OCI-LY3 (cell line): Measurements from ENCODE around the gene LYZL6.
"Not testable (repeated sequence)": the region's sequence is repeated elsewhere in the genome, so short reads cannot be mapped to it uniquely, and the experiment has no call there.

Experiments
- H2AFZ ChIP-seq: fragments of 200-600, 300-600 bp; shearing (Covaris generic); 2 replicates; pipeline ENCODE4 v1.6.0; 2014; ENCODE audit warnings: antibody characterized with exemption, low read depth, low read length
- H3K27ac ChIP-seq: fragments of 200-600, 300-600 bp; sonication (generic); 2 replicates; pipeline ENCODE4 v1.5.1; 2014; ENCODE audit warnings: mild to moderate bottlenecking, low read length, moderate library complexity, mixed read lengths
- H3K27me3 ChIP-seq: fragments of 200-600, 300-600 bp; sonication (generic); 2 replicates; pipeline ENCODE4 v1.6.1; 2014; ENCODE audit warnings: low read depth, low read length, mixed read lengths
- H3K36me3 ChIP-seq: fragments of 200-600, 300-600 bp; sonication (generic); replicated peaks from 2 replicates; pipeline ENCODE3; 2014; ENCODE audit warnings: low read depth, low read length, mixed read lengths
- H3K4me1 ChIP-seq: fragments of 300-600, 200-600 bp; sonication (generic); 2 replicates; pipeline ENCODE4 v1.6.1; 2014; ENCODE audit warnings: low read length, mixed read lengths
- H3K4me2 ChIP-seq: fragments of 200-600, 300-600 bp; sonication (generic); 2 replicates; pipeline ENCODE4 v1.6.1; 2014; ENCODE audit warnings: low read length, mixed read lengths
- H3K4me3 ChIP-seq: fragments of 300-600, 200-600 bp; sonication (generic); 2 replicates; pipeline ENCODE4 v1.5.1; 2014; ENCODE audit warnings: antibody characterized with exemption, mild to moderate bottlenecking, low read length, moderate library complexity
- H3K79me2 ChIP-seq: fragments of 300-600, 200-600 bp; shearing (Covaris generic); 2 replicates; pipeline ENCODE4 v1.6.1; 2014; ENCODE audit warnings: mild to moderate bottlenecking, low read length, mixed read lengths
- H3K9ac ChIP-seq: fragments of 300-600, 200-600 bp; shearing (Covaris generic); 2 replicates; pipeline ENCODE4 v1.6.0; 2014; ENCODE audit warnings: mild to moderate bottlenecking, low read length, moderate library complexity
- H3K9me3 ChIP-seq: fragments of 200-600, 300-600 bp; shearing (Covaris generic); 2 replicates; pipeline ENCODE4 v1.6.1; 2014; ENCODE audit warnings: low read length, mixed read lengths; ENCODE audit not compliant: insufficient read depth
- H4K20me1 ChIP-seq: fragments of 200-600, 300-600 bp; sonication (generic); 2 replicates; pipeline ENCODE4 v1.6.1; 2016; ENCODE audit warnings: low read length, mixed read lengths; ENCODE audit not compliant: insufficient read depth
- CTCF ChIP-seq: fragments of 200-600, 300-600 bp; sonication (generic); IDR thresholded peaks from 2 replicates; pipeline ENCODE4 v1.5.1; 2014; ENCODE audit warnings: antibody characterized with exemption, low read length, low read depth
- EZH2phosphoT487 ChIP-seq: fragments of 200-600 bp; shearing (Covaris generic); IDR thresholded peaks from 2 replicates; pipeline ENCODE4 v1.6.1; 2018; ENCODE audit warnings: antibody characterized with exemption, mixed run types, low read depth

The LYZL6 gene

GRCh38 chr17:35942588-35943186 lies 826 bp downstream of the LYZL6 start:
- no peak overlapping the region for H2AFZ ChIP-seq
- no peak for TF ChIP-seq EZH2phosphoT487
- no peak for TF ChIP-seq CTCF
- no peak overlapping the region for H3K4me3 ChIP-seq

DNA sequence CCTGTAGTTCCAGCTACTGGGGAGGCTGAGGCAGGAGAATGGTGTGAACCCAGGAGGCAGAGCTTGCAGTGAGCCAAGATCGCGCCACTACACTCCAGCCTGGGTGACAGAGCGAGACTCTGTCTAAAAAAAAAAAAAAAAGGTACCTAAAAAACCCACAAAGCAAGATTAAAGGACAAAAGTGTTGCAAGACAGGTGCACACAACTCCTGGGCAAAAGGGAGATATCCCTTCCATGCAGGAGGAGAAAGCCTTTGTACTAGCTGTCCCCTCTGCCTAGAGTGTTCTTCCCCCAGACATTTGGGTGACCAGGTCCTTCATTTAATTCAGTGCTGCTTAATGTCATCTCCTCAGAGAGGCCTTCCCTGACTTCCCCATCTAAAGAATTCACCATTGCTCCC lies 5.0 kb downstream of the LYZL6 start:
- H3K4me2 ChIP-seq, H4K20me1 ChIP-seq: not testable (repeated sequence)

More at GRCh38 chr17:35942588-35943186, 826 bp downstream of the LYZL6 start:
- H3K9ac ChIP-seq, result no peak overlapping the region
- no peaks in the 10 kb centered on the region for H4K20me1 ChIP-seq
- no peaks in the 10 kb centered on the region for H3K9me3 ChIP-seq
- H3K36me3 ChIP-seq, result no peaks in the 10 kb centered on the region
- peaks cover 4% of the 10 kb centered on the region; the same call in 1 of the 2 replicates for H3K4me1 ChIP-seq
- H3K79me2 ChIP-seq, result no peaks in the 10 kb centered on the region
- H3K4me2 ChIP-seq, result no peak overlapping the region
- H3K27ac ChIP-seq, result no peak overlapping the region
- H3K27me3 ChIP-seq, result no peaks in the 10 kb centered on the region

DNA sequence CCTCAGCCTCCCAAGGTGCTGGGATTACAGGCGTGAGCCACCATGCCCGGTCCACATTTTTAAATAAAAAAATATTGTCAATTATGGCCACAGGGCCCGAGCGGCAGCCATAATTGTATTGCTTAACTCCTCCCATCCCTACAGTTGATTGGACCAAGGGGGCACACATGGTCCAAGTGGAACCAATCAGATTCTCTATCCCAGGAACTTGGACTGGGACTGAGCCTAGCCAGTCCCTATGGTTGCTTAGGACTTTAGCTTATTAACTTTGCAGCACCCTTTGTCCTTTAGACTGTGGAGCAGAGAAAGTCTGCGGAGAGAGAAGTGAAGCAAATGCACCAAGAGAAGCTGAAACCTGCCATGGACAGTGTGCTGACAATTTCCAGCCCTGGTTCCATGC lies 7.5 kb downstream of the LYZL6 start:
- peaks cover 3% of the 10 kb centered on the region for H3K4me1 ChIP-seq
- H3K36me3 ChIP-seq, result no peaks in the 10 kb centered on the region
- peaks cover 8% of the 10 kb centered on the region for H3K27me3 ChIP-seq
- TF ChIP-seq EZH2phosphoT487 (no peak), CTCF (no peak)
- H2AFZ ChIP-seq, result no peak overlapping the region
- no peaks in the 10 kb centered on the region for H3K9me3 ChIP-seq
- no peaks in the 10 kb centered on the region for H4K20me1 ChIP-seq
- no peak overlapping the region for H3K4me3 ChIP-seq
- H3K4me2 ChIP-seq, result no peak overlapping the region
- H3K27ac ChIP-seq, result no peak overlapping the region
- no peaks in the 10 kb centered on the region for H3K79me2 ChIP-seq
- no peak overlapping the region for H3K9ac ChIP-seq

More for the DNA sequence above, 5.0 kb downstream of the LYZL6 start:
- H3K4me1 ChIP-seq, H3K9me3 ChIP-seq, H2AFZ ChIP-seq, H3K79me2 ChIP-seq, H3K36me3 ChIP-seq, H3K4me3 ChIP-seq, H3K9ac ChIP-seq, H3K27me3 ChIP-seq, H3K27ac ChIP-seq: not testable (repeated sequence)

DNA sequence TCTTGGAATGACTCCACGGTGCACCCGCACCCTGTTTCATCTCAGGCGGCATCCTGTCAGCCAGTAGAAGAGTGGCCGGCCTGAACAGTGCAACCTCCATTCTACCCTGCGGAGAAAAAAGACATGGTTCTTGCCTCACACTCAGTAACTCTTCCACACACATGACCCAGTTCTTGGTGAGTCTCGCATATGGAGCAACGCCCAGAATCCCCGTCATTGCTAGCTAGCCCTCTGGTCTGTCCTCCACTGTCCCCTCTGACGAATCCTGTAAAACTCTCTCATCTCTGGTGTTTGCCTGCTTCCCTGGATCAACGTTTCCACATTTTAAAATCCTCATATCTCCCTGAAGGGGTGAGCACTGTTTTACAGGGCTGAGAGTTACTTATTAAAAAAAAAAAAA lies 8.8 kb downstream of the LYZL6 start:
- H4K20me1 ChIP-seq, result no peaks in the 10 kb centered on the region
- H3K79me2 ChIP-seq, result no peaks in the 10 kb centered on the region
- no peak overlapping the region for H2AFZ ChIP-seq
- H3K27ac ChIP-seq, result no peak overlapping the region
- H3K9ac ChIP-seq, result no peak overlapping the region
- no peak overlapping the region for H3K4me2 ChIP-seq
- no peak overlapping the region for H3K4me3 ChIP-seq
- no peaks in the 10 kb centered on the region for H3K36me3 ChIP-seq
- H3K27me3 ChIP-seq, result peaks cover 8% of the 10 kb centered on the region
- no peaks in the 10 kb centered on the region for H3K9me3 ChIP-seq
- TF ChIP-seq CTCF (no peak), EZH2phosphoT487 (no peak)
- H3K4me1 ChIP-seq, result peaks cover 10% of the 10 kb centered on the region
